Astrocyte (in vitro differentiated cells and primary cell): ENCODE measurements around the gene IFRD1.

Experiments used
- CTCF ChIP-seq: IDR thresholded peaks from 2 replicates; pipeline ENCODE4 v1.5.1; 2011; ENCODE audit warnings: low read depth, mild to moderate bottlenecking, inconsistent platforms, low read length, moderate library complexity; ENCODE audit not compliant: insufficient read depth
- EZH2 ChIP-seq: IDR thresholded peaks from 2 replicates; pipeline ENCODE4 v1.6.1; 2012; ENCODE audit warnings: mild to moderate bottlenecking, low read length, inconsistent platforms; ENCODE audit not compliant: insufficient read depth

GRCh38 chr7:112470194-112470593, 19.9 kb downstream of the IFRD1 start:
- no peak for TF ChIP-seq CTCF
- TF ChIP-seq EZH2, result no peak
